ENCODE data around the gene CANT1. TPM values are rescaled to one million over a fixed set of nuclear protein-coding genes. Genes with fewer than 3 reads are reported as not detected.
"Not testable (repeated sequence)": the region's sequence is repeated elsewhere in the genome, so short reads cannot be mapped to it uniquely, and the experiment has no call there.

The CANT1 gene
- total RNA-seq, 8 experiments from 2014 or later, result 20.7 to 42.6 (median 28.8) TPM

DNA sequence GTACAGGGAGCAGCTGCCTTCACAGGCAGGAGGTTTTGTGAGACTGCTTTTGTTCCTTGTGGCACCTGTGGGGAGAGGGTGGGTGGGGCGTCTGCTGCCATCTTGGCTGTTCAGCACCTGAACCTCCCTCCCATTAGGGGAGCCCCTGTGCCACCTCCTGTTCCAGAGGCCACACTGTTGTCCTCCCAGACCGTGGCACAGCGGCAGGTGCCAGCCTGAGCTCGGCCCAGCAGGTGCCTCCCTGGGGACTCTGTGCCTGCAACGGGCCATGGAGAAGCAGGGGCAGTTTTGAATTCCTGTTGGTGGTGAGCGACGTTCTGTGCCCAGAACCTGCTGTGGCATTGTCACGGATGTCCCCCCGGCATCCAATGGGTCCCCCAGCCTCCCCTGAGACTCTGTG, 39.7 kb downstream of the CANT1 start:
- no peak overlapping the region for H3K4me3 ChIP-seq
- in situ Hi-C loops (cut with MboI; ENCODE audit: low pct_unique_long_range_greater_than_20kb in 2 of 9, low sequenced_read_pairs in 9 of 9, unreplicated experiment in 9 of 9), result loop anchor here in 7 of 9 experiments (10.0 to 25.0 kb wide), 2 partner anchors 105 to 108 kb away; no protein-coding TSS in a partner anchor
- H3K4me1 ChIP-seq (replicated peaks in 1 of 2), result peaks cover 12 to 14% of the 10 kb centered on the region in 2 donors
- ATAC-seq (replicated peaks in 6 of 8), result no peak
- H3K27ac ChIP-seq, result no peak overlapping the region
- WGBS, 10 experiments, result 80 to 100% methylated on average over 1 of the region's 9 CpGs; no CpG with 5 or more reads in 8 of the 10 experiments

- no peak for ATAC-seq (replicated peaks in 6 of 8)
- 60 to 95% (median 82%) methylated on average over 1 to 6 of the region's 21 CpGs; no CpG with 5 or more reads in 4 of the 10 experiments for WGBS, 10 experiments
- in situ Hi-C loops (cut with MboI; ENCODE audit: low pct_unique_long_range_greater_than_20kb in 2 of 9, low sequenced_read_pairs in 9 of 9, unreplicated experiment in 9 of 9), result loop anchor here in 6 of 9 experiments (10.0 to 25.0 kb wide), 2 partner anchors 103 to 106 kb away; no protein-coding TSS in a partner anchor
- Histone ChIP-seq H3K27ac (no peak overlapping the region), H3K4me3 (no peak overlapping the region), H3K4me1 (replicated peaks in 1 of 2) (peaks cover 4% of the 10 kb centered on the region in 2 donors)
Measured at GRCh38 chr17:78967782-78968362, 41.7 kb downstream of the CANT1 start.

DNA sequence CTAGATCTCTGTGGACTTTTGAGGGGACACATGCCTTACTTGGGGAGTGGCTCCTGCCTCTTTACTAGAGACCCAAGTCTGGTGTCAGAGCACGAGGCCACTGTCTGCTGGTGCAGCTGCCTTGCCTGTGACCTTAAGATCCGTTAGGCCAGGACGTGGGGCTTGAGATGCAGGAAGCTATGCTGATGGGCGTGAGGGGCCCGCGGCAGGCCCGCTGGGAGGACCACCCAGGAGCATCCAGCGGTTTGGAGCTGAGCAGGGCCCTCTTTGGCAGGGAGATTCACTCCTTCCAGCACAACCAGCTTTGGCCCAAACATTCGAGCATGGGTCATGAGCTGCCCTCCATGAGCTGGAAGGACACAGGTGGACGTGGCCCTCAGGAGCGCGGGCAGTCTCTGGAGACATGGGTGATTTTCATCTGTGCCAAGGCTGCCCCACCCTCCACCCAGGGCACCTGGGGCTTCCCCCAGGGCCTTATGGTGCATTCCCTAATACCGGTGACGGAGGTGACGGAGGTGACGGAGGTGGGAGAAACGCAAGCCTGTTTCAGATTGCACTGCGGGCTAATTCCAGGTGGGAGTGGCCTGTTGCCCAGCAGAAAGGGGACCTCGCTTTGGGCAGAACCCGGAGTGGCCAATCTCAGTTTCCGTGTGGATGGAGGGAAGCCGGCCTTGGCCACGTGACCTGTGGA, 42.5 kb downstream of the CANT1 start:
- WGBS, 10 experiments, result 66 to 100% (median 95%) methylated on average over 1 to 3 of the region's 23 CpGs; no CpG with 5 or more reads in 4 of the 10 experiments
- H3K27ac ChIP-seq, result no peak overlapping the region
- in situ Hi-C loops (cut with MboI; ENCODE audit: low pct_unique_long_range_greater_than_20kb in 2 of 9, low sequenced_read_pairs in 9 of 9, unreplicated experiment in 9 of 9), result loop anchor here in 6 of 9 experiments (10.0 to 25.0 kb wide), 2 partner anchors 102 to 105 kb away; no protein-coding TSS in a partner anchor
- peaks cover 6 to 10% of the 10 kb centered on the region in 2 donors for H3K4me1 ChIP-seq (replicated peaks in 1 of 2)
- H3K4me3 ChIP-seq, result no peak overlapping the region
- no peak for ATAC-seq (replicated peaks in 6 of 8)

DNA sequence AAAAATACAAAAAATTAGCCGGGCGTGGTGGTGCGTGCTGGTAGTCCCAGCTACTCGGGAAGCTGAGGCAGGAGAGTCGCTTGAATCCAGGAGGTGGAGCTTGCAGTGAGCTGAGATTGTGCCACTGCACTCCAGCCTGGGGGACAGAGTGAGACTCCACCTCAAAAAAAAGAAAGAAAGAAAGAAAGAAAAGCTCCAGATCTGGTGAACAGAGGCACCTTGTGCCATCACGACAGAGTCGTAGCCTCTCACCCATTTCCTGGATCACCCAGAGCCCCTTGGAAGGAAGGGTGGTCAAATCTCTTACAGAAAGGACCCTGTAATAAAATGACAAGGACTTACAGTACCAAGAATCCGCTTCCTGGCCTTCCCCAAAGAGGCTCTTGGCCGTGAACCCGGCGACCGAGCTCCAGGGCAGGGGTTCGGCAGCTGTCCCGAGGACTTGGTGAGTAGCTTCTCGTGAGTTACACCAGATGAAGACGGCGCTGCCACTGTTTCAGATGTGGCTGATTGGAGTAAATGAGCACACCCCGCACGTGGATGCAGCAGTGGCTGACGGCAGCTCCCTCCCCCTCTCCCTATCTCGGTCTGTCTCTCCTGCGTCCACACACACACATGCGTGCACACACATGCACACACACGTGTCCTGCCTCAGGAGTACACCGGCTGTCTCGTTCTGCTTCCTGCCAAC, 43.3 kb downstream of the CANT1 start:
- in situ Hi-C loops (cut with MboI; ENCODE audit: low pct_unique_long_range_greater_than_20kb in 2 of 9, low sequenced_read_pairs in 9 of 9, unreplicated experiment in 9 of 9), result loop anchor here in 6 of 9 experiments (10.0 to 25.0 kb wide), 2 partner anchors 101 to 104 kb away; no protein-coding TSS in a partner anchor

DNA sequence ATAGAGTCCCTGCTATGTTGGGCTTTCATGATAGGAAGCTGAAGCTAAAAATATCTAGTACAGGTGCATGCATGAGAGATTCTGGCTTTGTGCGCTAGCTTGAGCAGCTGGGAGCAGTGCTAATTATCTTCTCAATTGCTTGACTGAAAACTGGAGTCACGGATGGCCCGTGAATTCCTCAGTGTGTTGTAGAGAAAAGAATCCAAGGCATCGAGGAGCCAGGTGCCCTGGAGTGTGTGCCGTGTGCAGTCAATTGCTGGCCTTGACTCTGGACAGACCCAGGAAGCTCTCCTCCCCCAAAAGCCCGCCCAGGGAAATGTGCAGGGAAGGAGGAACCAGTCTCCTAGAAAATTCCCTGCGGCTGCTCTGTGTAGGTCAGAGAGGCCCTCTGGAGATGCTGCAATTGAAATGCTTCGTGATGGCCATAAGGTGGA, 44.1 kb downstream of the CANT1 start:
- Histone ChIP-seq H3K4me3 (no peak overlapping the region), H3K4me1 (replicated peaks in 1 of 2) (peaks cover 3 to 18% of the 10 kb centered on the region in 2 donors), H3K27ac (no peak overlapping the region)
- in situ Hi-C loops (cut with MboI; ENCODE audit: low pct_unique_long_range_greater_than_20kb in 2 of 9, low sequenced_read_pairs in 9 of 9, unreplicated experiment in 9 of 9), result loop anchor here in 6 of 9 experiments (10.0 to 25.0 kb wide), 2 partner anchors 101 to 103 kb away; no protein-coding TSS in a partner anchor
- ATAC-seq (replicated peaks in 6 of 8), result no peak
- 50 to 100% (median 85%) methylated on average over 1 to 7 of the region's 8 CpGs; no CpG with 5 or more reads in 4 of the 10 experiments for WGBS, 10 experiments

More for the DNA sequence above, 43.3 kb downstream of the CANT1 start:
- no peak for ATAC-seq (replicated peaks in 6 of 8)
- Histone ChIP-seq H3K4me3 (no peak overlapping the region), H3K27ac (no peak overlapping the region), H3K4me1 (replicated peaks in 1 of 2) (peaks cover 3 to 17% of the 10 kb centered on the region in 2 donors)
- 34 to 93% (median 80%) methylated on average over 1 to 9 of the region's 26 CpGs; no CpG with 5 or more reads in 3 of the 10 experiments for WGBS, 10 experiments

GRCh38 chr17:78963378-78963777, 46.2 kb downstream of the CANT1 start:
- H3K4me3 ChIP-seq, result no peak overlapping the region
- 88 to 100% (median 90%) methylated on average over 1 to 4 of the region's 6 CpGs; no CpG with 5 or more reads in 3 of the 10 experiments for WGBS, 10 experiments
- H3K27ac ChIP-seq, result no peak overlapping the region
- in situ Hi-C loops (cut with MboI; ENCODE audit: low pct_unique_long_range_greater_than_20kb in 2 of 9, low sequenced_read_pairs in 9 of 9, unreplicated experiment in 9 of 9), result loop anchor here in 6 of 9 experiments (10.0 to 25.0 kb wide), 2 partner anchors 99 to 101 kb away; no protein-coding TSS in a partner anchor
- peaks cover 3 to 18% of the 10 kb centered on the region in 2 donors for H3K4me1 ChIP-seq (replicated peaks in 1 of 2)
- no peak for ATAC-seq (replicated peaks in 6 of 8)

- in situ Hi-C loops (cut with MboI; ENCODE audit: low pct_unique_long_range_greater_than_20kb in 2 of 9, low sequenced_read_pairs in 9 of 9, unreplicated experiment in 9 of 9), result loop anchor here in 6 of 9 experiments (10.0 to 25.0 kb wide), 2 partner anchors 98 to 101 kb away; no protein-coding TSS in a partner anchor
- WGBS, 10 experiments, result 82 to 100% (median 90%) methylated on average over 1 to 2 of the region's 8 CpGs; no CpG with 5 or more reads in 7 of the 10 experiments
- peaks cover 3 to 18% of the 10 kb centered on the region in 2 donors for H3K4me1 ChIP-seq (replicated peaks in 1 of 2)
- ATAC-seq (replicated peaks in 6 of 8); H3K4me3 ChIP-seq; H3K27ac ChIP-seq: not testable (repeated sequence)
Measured at GRCh38 chr17:78962984-78963348, 46.6 kb downstream of the CANT1 start.

DNA sequence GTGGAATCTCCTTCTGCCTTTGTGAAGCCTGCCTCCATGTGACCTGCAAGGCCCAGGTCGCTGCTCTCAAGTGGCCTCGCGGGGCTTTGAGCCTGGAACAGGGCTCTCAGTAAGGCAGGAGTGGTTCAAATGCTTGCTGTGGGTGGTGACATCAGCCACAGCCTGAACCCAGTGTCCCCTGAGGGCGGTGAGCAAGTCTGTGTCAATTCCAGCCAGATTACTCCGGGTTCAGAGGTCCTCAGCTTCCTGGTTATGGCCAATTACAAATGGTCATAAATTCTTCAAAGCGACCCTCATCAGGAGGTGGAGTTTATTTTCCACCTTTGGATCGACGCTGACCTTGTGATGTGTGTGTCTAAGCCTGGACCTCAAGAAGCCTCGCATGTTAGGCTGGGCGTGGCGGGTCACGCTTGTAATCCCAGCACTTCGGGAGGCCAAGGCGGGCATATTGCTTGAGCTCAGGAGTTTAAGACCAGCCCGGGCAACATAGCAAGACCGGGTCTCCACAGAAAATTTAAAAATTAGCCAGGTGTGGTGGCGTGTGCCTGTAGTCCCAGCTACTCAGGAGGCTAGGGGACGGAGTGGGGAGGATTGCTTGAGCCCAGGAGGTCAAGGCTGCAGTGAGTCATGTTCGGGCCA, 47.1 kb downstream of the CANT1 start:
- in situ Hi-C loops (cut with MboI; ENCODE audit: low pct_unique_long_range_greater_than_20kb in 2 of 9, low sequenced_read_pairs in 9 of 9, unreplicated experiment in 9 of 9), result loop anchor here in 6 of 9 experiments (10.0 to 25.0 kb wide), 2 partner anchors 98 to 100 kb away; no protein-coding TSS in a partner anchor
- WGBS, 10 experiments, result 33 to 93% (median 80%) methylated on average over 1 to 14 of the region's 19 CpGs; no CpG with 5 or more reads in 1 of the 10 experiments
- peak in 7 of 8 experiments; percentile 23 to 87 (median 82) for ATAC-seq (replicated peaks in 6 of 8)
- Histone ChIP-seq H3K4me1 (replicated peaks in 1 of 2) (peaks cover 3 to 20% of the 10 kb centered on the region in 2 donors), H3K4me3 (no peak overlapping the region), H3K27ac (peak overlapping the region; percentile 59 to 62)

DNA sequence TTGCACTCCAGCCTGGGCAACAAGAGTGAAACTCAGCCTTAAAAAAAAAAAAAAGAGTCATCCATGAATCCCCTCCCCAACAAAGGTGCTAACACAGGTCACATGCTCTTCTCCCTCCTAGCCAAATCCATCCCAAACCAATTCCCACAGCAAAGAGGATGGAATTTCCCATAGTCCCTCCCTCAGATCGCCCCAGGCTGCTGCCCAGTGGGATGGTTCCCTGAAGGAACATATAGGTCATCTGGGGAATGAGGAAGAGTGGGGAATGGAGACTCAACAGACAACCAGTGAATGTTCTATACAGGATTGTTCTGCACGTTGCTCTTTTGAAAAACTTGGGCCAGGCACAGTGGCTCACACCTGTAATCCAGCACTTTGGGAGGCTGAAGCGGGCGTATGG, 48.0 kb downstream of the CANT1 start:
- no peak overlapping the region for H3K4me3 ChIP-seq
- H3K27ac ChIP-seq, result peak overlapping the region in 1 of 2 donors; percentile 62
- 86 to 100% (median 96%) methylated on average over 2 to 3 of the region's 4 CpGs; no CpG with 5 or more reads in 4 of the 10 experiments for WGBS, 10 experiments
- in situ Hi-C loops (cut with MboI; ENCODE audit: low pct_unique_long_range_greater_than_20kb in 2 of 9, low sequenced_read_pairs in 9 of 9, unreplicated experiment in 9 of 9), result loop anchor here in 6 of 9 experiments (10.0 to 25.0 kb wide), 2 partner anchors 97 to 99 kb away; no protein-coding TSS in a partner anchor
- peaks cover 3 to 26% of the 10 kb centered on the region in 2 donors for H3K4me1 ChIP-seq (replicated peaks in 1 of 2)
- ATAC-seq (replicated peaks in 6 of 8), result no peak

- 0 to 100% (median 73%) methylated on average over 1 to 4 of the region's 5 CpGs; no CpG with 5 or more reads in 2 of the 10 experiments for WGBS, 10 experiments
- H3K4me3 ChIP-seq, result no peak overlapping the region
- peak overlapping the region in 1 of 2 donors; percentile 50 for H3K27ac ChIP-seq
- in situ Hi-C loops (cut with MboI; ENCODE audit: low pct_unique_long_range_greater_than_20kb in 2 of 9, low sequenced_read_pairs in 9 of 9, unreplicated experiment in 9 of 9), result loop anchor here in 6 of 9 experiments (10.0 to 25.0 kb wide), 2 partner anchors 96 to 99 kb away; no protein-coding TSS in a partner anchor
- peaks cover 3 to 26% of the 10 kb centered on the region in 2 donors for H3K4me1 ChIP-seq (replicated peaks in 1 of 2)
- ATAC-seq (replicated peaks in 6 of 8), result peak in 7 of 8 experiments; percentile 7 to 82 (median 40)
Measured at GRCh38 chr17:78960928-78961327, 48.6 kb downstream of the CANT1 start.

DNA sequence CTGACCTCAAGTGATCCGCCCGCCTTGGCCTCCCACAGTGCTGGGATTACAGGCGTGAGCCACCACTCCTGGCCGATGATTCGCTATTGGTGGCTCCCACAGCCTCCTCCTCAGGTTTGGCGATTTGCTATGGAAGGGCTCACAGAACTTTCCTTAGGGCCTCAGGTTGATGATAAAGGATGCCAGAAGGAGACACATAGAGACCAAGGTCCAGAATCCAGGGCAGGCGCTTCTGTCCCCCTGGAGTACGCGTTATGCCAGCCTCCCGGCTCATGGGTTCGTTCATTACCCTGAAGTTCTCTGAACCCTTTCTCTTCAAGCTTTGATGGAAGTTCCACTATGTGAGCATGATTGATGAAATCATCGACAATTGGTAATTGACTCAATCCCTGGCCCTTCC, 49.8 kb downstream of the CANT1 start:
- WGBS, 10 experiments, result 73 to 100% (median 86%) methylated on average over 1 to 7 of the region's 12 CpGs; no CpG with 5 or more reads in 1 of the 10 experiments
- Histone ChIP-seq H3K4me3 (no peak overlapping the region), H3K27ac (no peak overlapping the region), H3K4me1 (replicated peaks in 1 of 2) (peaks cover 7 to 29% of the 10 kb centered on the region in 2 donors)
- in situ Hi-C loops (cut with MboI; ENCODE audit: low pct_unique_long_range_greater_than_20kb in 2 of 9, low sequenced_read_pairs in 9 of 9, unreplicated experiment in 9 of 9), result loop anchor here in 6 of 9 experiments (10.0 to 25.0 kb wide), 2 partner anchors 95 to 98 kb away; no protein-coding TSS in a partner anchor
- ATAC-seq (replicated peaks in 6 of 8), result no peak

All from motor neuron (in vitro differentiated cells).